Astrocyte of the cerebellum (primary cell): Measurements from ENCODE around the gene CALCOCO1.

Source experiments
- DNase-seq: peaks from one replicate; pipeline ENCODE4 v3.0.0-alpha.2; 2011; ENCODE audit warnings: low read depth
- H3K4me3 ChIP-seq: 2 replicates; pipeline ENCODE4 v1.5.1; 2011; ENCODE audit warnings: mild to moderate bottlenecking, low read depth, low read length, moderate library complexity
- in situ Hi-C: cut with HindIII; loops from 2 replicates; pipeline ENCODE4 v1.10.0; 2017; ENCODE audit warnings: low sequenced_read_pairs
- TF ChIP-seq, protein P1 (sequence below): IDR thresholded peaks from 2 replicates; pipeline ENCODE4 v1.5.1; 2012; ENCODE audit warnings: low read length, low read depth, moderate library complexity, mild to moderate bottlenecking; ENCODE audit errors: missing control alignments

The CALCOCO1 gene

DNA sequence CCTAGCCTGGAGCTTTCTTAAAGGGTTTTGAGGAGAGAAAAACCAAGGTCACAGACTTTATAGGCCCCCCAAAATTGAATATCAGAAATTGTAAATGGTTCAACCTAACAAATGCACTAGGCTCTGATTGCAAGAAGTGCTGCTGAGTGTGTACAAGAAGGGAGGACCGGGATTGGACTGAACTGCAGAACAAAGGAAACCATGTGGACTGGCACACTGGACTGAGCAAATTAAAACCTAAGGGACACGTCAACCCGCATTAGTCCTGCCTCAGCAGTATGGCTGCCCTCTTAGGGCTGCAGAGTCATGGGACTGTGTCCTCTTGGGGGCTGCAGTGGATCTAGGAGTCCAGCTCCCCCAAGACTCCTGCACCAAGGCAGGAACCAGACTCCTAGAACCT is 25.4 kb upstream of the CALCOCO1 start:
- TF ChIP-seq, protein P1, sequence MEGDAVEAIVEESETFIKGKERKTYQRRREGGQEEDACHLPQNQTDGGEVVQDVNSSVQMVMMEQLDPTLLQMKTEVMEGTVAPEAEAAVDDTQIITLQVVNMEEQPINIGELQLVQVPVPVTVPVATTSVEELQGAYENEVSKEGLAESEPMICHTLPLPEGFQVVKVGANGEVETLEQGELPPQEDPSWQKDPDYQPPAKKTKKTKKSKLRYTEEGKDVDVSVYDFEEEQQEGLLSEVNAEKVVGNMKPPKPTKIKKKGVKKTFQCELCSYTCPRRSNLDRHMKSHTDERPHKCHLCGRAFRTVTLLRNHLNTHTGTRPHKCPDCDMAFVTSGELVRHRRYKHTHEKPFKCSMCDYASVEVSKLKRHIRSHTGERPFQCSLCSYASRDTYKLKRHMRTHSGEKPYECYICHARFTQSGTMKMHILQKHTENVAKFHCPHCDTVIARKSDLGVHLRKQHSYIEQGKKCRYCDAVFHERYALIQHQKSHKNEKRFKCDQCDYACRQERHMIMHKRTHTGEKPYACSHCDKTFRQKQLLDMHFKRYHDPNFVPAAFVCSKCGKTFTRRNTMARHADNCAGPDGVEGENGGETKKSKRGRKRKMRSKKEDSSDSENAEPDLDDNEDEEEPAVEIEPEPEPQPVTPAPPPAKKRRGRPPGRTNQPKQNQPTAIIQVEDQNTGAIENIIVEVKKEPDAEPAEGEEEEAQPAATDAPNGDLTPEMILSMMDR, result no peak
- no peak for DNase-seq
- in situ Hi-C loops, result loop anchor here (25.0 kb wide), 1 partner anchor 435 kb away; the partner anchor contains the start of gene SMUG1
- H3K4me3 ChIP-seq, result no peak overlapping the region

DNA sequence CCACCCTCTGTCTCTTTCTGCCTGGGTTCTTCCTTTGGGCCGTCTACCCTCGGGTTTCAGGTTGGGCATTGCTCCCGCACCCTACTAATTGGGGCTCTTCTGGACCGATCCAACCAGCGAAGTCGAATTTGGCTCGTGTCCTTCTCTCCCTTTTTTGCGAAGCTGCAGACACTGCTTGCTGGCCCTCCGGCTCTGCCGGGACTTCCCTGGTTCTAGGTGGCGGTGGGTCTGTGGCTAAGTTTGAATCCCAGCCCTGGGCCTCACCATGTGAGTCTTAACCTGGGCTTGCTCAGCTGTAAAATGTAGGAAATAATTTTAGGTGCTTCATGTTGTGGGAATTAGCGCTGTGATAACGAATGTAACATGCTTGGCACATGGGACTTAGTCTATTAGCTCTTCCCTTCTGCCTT is 24.9 kb upstream of the CALCOCO1 start:
- TF ChIP-seq, protein P1, result no peak
- no peak overlapping the region for H3K4me3 ChIP-seq
- in situ Hi-C loops, result loop anchor here (25.0 kb wide), 1 partner anchor 435 kb away; the partner anchor contains the start of gene SMUG1
- no peak for DNase-seq

DNA sequence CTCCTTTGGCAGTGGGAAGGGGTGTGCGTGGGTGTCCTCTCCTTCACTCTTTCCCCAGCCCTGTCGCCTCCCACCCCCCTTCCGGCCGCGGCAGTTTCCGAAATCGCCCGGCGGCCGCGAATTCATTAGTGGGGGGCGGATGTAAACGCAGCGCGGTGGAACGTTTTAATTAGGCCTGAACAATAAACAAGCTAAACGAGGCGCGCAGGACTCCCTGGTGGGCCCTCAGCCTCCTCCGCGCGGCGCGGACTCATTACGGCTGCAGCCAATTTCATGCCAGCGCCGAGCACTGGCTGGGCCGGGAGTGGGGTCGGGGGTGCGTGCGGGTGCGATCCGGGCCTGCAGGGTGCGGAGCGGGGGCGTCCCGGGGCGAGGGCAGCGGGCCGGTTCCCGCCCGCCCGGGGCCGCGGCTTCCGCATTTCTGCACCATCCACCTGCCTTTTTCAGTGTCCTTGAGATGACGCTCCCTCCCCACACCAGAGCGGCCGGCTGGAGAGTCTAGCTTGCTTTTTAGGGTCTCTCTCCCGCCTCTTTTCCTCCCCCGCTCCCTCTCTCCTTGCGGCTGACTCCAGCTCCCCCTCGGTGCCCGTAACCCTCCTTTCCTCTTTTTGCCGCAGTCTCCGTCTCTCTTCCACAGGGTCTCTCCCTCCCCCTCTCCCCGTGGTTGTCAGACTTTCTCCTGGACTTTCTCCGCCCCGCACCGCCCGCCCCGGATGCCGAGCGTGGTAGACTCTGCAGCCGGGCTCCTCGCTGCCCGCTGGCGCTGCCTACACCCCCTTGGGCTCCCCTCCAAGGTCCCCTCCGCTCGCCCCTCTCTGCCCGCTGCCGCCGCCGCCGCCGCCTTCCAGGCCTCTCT is 24.3 kb upstream of the CALCOCO1 start, which contains the start of gene CISTR:
TSS of gene CISTR (minus strand) at position 644 of the 856 bp plus-strand sequence.
- in situ Hi-C loops, result loop anchor here (25.0 kb wide), 1 partner anchor 436 kb away; the partner anchor contains the start of gene SMUG1
- H3K4me3 ChIP-seq, result peak within 1 kb of the TSS; percentile 32
- TF ChIP-seq, protein P1, result no peak
- DNase-seq, result no peak

DNA sequence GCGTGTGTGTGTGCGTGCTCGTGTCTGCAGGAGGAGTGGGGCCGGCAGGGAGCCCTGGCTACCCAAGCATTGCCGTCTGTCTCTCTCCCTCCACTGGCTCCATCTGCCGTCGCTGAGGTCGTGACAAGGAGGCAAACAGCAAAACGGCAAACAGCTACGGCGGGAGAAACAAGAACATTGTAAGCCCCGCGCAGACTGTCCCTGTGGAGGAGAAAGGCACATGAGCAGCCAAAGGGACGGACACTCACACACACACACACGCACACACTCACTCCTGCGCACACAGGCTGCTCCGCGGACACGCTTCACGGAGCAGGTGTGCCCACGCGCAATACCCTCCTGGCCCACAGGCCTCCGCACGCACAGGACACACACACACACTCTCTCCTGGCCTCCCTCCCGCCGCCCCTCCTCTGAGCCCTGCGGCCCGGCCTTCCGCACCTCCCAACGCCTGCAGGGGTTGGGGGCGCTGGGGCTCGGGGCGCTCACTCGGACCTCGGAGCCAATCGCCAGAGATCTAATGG is 23.6 kb upstream of the CALCOCO1 start:
- peak overlapping the region; percentile 32 for H3K4me3 ChIP-seq
- TF ChIP-seq, protein P1, result no peak
- no peak for DNase-seq
- in situ Hi-C loops, result loop anchor here (25.0 kb wide), 1 partner anchor 436 kb away; the partner anchor contains the start of gene SMUG1

DNA sequence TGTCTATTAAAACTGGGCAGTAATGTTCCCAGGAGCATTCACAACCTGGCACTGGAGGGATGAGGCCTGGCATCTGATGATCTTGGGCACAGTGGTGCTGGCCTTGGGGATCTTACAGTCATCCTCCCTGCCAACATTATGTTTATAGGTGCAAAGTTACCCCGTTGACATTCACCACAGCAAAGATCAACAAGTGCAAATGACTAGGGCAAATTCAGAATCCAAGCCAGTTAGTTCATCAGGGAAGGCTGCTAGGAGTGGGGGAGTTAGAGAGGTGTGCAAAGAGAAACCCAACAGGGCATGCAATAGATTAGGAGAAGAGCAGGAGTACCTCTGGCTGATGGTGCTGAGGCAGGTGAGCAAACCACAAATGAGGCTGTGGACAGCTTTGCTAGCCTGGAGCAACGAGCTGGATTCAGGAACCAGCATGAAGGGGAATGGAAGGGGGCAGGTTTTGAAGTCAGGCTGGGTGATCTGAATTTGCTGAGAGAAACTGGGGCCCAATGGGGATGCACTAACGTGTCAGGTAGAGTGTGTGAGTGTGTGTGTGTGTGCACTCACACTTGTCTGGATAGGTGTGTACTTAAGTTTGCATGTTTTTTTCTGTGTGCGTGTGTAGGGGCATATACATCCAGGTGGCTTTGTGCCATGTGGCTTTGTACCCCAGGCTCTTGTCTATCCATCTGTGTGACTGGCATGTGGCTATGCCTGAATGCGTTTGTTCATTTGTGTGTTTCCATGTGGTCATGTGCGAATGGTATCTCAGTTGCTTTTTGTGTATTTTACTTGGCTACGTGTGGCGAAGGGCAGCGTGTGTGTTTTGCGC is 22.9 kb upstream of the CALCOCO1 start:
- H3K4me3 ChIP-seq, result no peak overlapping the region
- DNase-seq, result no peak
- TF ChIP-seq, protein P1, result no peak
- in situ Hi-C loops, result loop anchor here (5.0 to 25.0 kb wide), 2 partner anchors 48 to 437 kb away; partner anchors contain the start of gene SMUG1

DNA sequence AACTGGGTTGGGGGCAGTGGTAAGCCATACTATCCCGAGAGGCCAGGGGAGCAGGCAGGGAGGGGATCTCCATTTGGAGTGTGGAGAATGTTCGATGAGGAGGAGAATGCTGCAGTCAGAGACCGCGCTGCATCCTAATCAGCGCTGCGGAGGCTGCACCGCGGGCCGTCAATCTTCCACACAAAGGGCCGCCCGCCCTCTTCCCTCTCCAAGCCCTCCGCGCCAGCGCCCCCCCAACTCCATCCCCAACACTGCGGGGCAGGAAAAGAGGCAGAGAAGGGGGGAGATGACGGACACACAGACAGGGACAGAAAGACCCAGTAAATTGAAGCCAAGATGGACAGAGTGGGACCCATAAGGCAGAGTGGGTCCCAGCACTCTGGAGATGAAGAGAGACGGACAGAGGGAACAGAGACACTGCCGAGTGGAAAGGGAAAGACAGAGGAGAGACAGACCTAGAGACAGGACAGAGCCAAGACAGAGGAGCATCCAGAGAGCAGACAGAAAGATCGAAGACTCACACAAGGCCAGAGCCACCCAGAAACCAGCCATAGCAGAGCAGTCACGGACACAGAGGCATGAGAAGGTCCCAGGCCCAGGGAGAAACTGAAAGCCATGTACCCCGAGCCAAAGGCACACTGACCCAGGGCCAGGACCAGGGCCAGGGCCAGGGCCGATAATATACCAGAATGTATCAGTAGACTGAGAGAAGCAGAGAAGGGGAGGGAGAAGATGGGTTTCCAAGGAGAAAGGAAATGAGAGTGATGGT is 21.0 kb upstream of the CALCOCO1 start:
- TF ChIP-seq, protein P1, result no peak
- DNase-seq, result no peak
- in situ Hi-C loops, result loop anchor here (5.0 kb wide), 1 partner anchor 46 kb away; no protein-coding TSS in a partner anchor
- no peak overlapping the region for H3K4me3 ChIP-seq
